Osteocyte (in vitro differentiated cells): ENCODE measurements around the gene FADS6. TPM values are rescaled to one million over a fixed set of nuclear protein-coding genes. Genes with fewer than 3 reads are reported as not detected.

Experiments
- DNase-seq: peaks from one replicate; pipeline ENCODE4 v3.0.0; 2021; ENCODE audit warnings: mixed read lengths; ENCODE audit not compliant: unreplicated experiment; ENCODE audit errors: extremely low spot score
- H3K27ac Mint-ChIP-seq: one replicate; pipeline ENCODE4 v1.8.0; 2021; ENCODE audit warnings: mild to moderate bottlenecking, mixed read lengths; ENCODE audit not compliant: unreplicated experiment
- H3K27me3 Mint-ChIP-seq: one replicate; pipeline ENCODE4 v1.8.0; 2021; ENCODE audit warnings: mixed read lengths; ENCODE audit not compliant: unreplicated experiment
- H3K36me3 Mint-ChIP-seq: one replicate; pipeline ENCODE4 v1.8.0; 2021; ENCODE audit warnings: mixed read lengths; ENCODE audit not compliant: unreplicated experiment
- H3K4me1 Mint-ChIP-seq: one replicate; pipeline ENCODE4 v1.8.0; 2021; ENCODE audit warnings: mixed read lengths; ENCODE audit not compliant: unreplicated experiment
- H3K4me3 Mint-ChIP-seq: one replicate; pipeline ENCODE4 v1.8.0; 2021; ENCODE audit warnings: mild to moderate bottlenecking, moderate library complexity, mixed read lengths; ENCODE audit not compliant: unreplicated experiment
- H3K9me3 Mint-ChIP-seq: one replicate; pipeline ENCODE4 v1.8.0; 2021; ENCODE audit warnings: mixed read lengths; ENCODE audit not compliant: unreplicated experiment
- total RNA-seq: library from RNA; stranded (reverse); gene quantifications from 2 replicates; pipeline ENCODE4 v1.2.1, GENCODE V29; 2021
- TF ChIP-seq, protein P1 (sequence below): fragments of 200-600 bp; sonication (generic); IDR thresholded peaks from 2 replicates; pipeline ENCODE4 v1.5.0; 2021; ENCODE audit warnings: antibody characterized with exemption, mild to moderate bottlenecking, moderate library complexity

FADS6 gene
- total RNA-seq, 1 donor from 2014 or later, result not detected

DNA sequence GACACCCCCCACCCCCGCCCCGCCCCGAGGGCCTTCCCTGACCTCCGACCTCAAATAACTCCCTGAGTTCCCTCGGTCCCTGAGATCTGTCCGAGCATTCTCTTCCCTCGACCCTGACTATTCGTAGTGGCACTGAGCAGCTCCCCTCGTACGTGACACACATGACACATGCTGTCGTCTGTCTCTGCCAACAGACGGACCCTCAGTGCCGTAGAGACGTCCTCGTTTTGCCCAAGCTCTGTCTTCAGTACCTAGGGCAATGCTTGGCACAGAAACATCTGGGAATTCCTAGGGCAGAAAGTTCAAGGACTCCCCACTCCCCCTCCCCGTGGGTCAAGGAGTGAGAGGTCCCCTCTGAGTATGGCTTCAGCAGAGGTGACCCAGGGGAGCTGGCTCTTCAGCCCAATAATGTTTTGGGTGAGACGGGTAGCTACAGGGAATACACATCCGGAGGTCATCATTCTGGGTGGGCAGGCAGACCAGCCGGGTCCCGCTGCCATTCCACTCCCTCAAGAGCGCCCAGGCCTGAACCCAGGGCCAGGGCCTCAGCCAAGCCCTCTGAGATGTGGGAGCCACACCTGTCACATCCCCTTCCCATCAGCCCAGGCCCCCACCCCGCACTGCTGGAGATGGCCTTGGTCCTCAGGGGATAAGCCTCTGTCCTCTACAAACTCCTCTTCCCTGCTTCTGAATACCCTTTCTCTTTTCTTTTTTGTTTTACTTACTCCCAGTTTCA, 671 bp upstream of the FADS6 start:
- no peaks in the 10 kb centered on the region for H3K36me3 Mint-ChIP-seq
- no peak overlapping the region for H3K27ac Mint-ChIP-seq
- no peak for DNase-seq
- peak overlapping the region; percentile 65 for H3K4me3 Mint-ChIP-seq
- TF ChIP-seq, protein P1, sequence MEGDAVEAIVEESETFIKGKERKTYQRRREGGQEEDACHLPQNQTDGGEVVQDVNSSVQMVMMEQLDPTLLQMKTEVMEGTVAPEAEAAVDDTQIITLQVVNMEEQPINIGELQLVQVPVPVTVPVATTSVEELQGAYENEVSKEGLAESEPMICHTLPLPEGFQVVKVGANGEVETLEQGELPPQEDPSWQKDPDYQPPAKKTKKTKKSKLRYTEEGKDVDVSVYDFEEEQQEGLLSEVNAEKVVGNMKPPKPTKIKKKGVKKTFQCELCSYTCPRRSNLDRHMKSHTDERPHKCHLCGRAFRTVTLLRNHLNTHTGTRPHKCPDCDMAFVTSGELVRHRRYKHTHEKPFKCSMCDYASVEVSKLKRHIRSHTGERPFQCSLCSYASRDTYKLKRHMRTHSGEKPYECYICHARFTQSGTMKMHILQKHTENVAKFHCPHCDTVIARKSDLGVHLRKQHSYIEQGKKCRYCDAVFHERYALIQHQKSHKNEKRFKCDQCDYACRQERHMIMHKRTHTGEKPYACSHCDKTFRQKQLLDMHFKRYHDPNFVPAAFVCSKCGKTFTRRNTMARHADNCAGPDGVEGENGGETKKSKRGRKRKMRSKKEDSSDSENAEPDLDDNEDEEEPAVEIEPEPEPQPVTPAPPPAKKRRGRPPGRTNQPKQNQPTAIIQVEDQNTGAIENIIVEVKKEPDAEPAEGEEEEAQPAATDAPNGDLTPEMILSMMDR, result no peak
- peaks cover 3% of the 10 kb centered on the region for H3K4me1 Mint-ChIP-seq
- no peaks in the 10 kb centered on the region for H3K9me3 Mint-ChIP-seq
- peaks cover 62% of the 10 kb centered on the region for H3K27me3 Mint-ChIP-seq

DNA sequence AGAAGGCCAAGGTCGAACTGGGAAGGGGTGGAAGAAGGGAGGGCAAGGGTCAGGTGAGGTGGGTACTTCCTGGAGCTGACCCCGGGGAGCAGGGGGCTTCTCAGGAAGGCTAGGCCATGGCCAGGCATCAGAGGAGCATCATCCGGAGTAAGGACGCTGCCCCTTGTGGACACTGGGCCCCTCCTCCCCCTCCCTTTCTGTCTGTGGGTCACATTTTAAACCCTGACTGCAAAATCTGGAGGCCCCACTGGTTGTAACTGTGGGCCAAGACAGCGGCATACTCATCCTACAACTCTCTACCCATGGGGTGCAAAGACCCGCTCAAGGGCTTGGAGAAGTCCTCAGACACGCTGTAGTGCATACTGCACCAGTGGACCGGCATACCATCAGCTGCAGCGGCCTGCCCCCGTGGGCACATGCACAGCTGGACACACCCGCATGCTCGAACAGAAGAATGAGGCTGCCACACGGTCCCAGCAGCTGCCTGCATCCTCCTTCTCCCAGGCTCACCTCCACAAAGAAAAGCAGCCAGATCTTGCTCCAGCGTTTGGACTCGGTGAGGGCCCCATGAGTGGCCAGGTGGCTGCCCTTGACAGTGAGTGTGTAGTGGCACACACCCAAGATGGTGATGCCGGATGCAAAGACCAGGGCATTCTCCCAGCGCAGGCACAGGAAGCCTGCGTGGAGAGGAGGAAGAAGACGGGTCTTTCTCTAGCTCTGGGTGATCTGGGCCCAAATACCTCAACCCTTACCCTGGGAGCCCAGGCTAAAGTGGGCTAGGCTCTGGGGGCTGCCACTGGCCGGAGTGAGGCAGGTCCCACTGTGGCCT, 1.2 kb downstream of the FADS6 start:
- Mint-ChIP-seq H3K4me1 (peaks cover 3% of the 10 kb centered on the region), H3K27me3 (peaks cover 70% of the 10 kb centered on the region), H3K9me3 (no peaks in the 10 kb centered on the region), H3K36me3 (no peaks in the 10 kb centered on the region), H3K27ac (no peak overlapping the region), H3K4me3 (no peak overlapping the region)
- TF ChIP-seq, protein P1, result no peak
- DNase-seq, result no peak

DNA sequence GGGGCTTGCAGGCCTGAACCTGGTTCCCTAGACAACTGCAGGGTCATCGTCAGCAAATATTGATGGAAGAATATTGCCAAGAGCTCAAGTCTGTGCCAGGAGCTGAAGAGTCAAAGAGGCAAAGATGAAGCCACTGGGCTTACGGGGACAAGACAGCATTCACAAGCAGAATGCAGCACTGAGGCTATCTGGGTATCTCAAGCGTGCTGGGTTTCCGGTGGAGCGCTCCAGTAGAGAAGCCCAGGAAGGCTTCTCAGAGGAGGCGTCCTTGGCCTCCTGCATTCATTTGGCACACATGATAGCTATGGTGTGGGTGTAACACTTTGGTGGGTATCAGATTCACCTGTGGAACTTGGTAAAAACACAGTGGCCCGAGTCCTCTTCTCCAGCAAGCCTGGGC, 2.9 kb downstream of the FADS6 start:
- peaks cover 3% of the 10 kb centered on the region for H3K4me1 Mint-ChIP-seq
- H3K4me3 Mint-ChIP-seq, result no peak overlapping the region
- TF ChIP-seq, protein P1, result no peak
- H3K36me3 Mint-ChIP-seq, result no peaks in the 10 kb centered on the region
- peaks cover 64% of the 10 kb centered on the region for H3K27me3 Mint-ChIP-seq
- DNase-seq, result no peak
- H3K9me3 Mint-ChIP-seq, result no peaks in the 10 kb centered on the region
- no peak overlapping the region for H3K27ac Mint-ChIP-seq

DNA sequence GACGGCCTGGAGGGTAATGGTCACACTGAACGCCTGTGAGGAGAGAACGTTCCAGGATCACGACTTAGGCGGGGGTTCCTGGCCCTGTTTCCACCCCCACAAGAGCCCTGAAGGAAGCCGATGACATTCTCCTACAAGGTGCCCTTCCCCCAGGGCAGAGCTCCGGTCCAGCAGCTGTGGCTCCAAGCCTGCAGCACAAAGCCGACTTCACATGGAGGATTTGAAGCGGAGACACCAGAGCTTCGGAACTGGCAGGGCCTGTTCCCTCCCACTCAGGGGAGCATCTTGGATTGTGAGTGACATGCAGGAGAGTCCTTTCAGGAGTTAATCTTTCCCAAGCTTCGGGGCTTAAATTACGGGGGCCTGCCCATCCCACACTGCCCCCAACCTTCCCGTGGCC, 5.0 kb downstream of the FADS6 start:
- no peaks in the 10 kb centered on the region for H3K9me3 Mint-ChIP-seq
- TF ChIP-seq, protein P1, result no peak
- H3K27me3 Mint-ChIP-seq, result peaks cover 55% of the 10 kb centered on the region
- no peaks in the 10 kb centered on the region for H3K4me1 Mint-ChIP-seq
- no peak overlapping the region for H3K27ac Mint-ChIP-seq
- no peak for DNase-seq
- no peaks in the 10 kb centered on the region for H3K36me3 Mint-ChIP-seq
- no peak overlapping the region for H3K4me3 Mint-ChIP-seq

DNA sequence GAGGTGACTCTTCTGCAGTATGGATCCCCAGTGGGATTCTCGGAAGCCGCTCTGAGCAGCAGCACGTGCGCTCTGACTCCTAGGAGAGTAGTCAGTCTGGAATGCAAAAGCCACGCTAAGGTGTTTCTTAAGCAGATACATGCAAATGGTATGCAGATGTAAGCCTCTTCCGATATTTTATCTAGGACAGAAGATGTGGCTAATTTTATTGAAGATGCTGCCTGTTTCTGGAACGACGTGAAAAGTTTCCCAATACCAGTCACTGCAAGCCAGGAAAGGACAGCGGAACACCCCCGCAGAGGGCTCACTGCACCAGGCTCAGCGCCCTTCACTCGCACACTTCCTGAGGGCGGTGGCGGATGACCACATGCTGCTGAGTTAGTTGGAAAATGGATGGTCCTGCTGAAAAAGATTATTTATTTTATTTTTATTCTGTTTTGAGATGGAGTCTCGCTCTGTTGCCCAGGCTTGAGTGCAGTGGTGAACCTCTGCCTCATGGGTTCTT, 10.1 kb downstream of the FADS6 start:
- Mint-ChIP-seq H3K27ac (no peak overlapping the region), H3K4me3 (no peak overlapping the region), H3K27me3 (peaks cover 53% of the 10 kb centered on the region), H3K4me1 (no peaks in the 10 kb centered on the region), H3K36me3 (no peaks in the 10 kb centered on the region), H3K9me3 (no peaks in the 10 kb centered on the region)
- DNase-seq, result no peak
- TF ChIP-seq, protein P1, result no peak
